Measurements from ENCODE around the gene PGM5. TPM values are rescaled to one million over a fixed set of nuclear protein-coding genes. Genes with fewer than 3 reads are reported as not detected.

Gene PGM5
- total RNA-seq, 1 donor, result 2.6 TPM

DNA sequence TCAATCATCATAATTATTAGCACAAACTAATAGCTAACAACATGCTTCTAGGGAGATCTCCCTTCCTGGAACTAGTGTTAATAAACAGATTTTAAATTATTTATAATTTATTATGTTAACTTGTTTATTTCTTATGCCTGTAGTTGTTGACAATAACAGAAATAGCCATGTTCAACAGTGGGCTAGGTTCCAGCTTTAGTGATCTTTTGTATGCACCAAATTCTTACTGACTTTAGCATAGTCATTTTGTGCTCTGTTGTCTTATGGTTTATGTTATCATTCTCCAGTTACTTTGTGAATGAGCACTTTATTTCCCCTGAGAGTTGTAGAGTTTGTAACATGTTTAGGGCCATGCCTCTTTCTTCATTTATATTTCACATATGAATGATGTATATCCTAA lies 113.7 kb downstream of the PGM5 start:
- H3K4me3 ChIP-seq (ENCODE audit: low read depth, low read length), result no peak overlapping the region
- no peak for TF ChIP-seq CTCF (IDR thresholded peaks at IDR 0.05; ENCODE audit: insufficient read depth, low read depth, low read length)
- DNase-seq (ENCODE audit: low read depth), result no peak

GRCh38 chr9:68470634-68471033 lies 114.2 kb downstream of the PGM5 start:
- TF ChIP-seq CTCF (IDR thresholded peaks at IDR 0.05; ENCODE audit: insufficient read depth, low read depth, low read length), result no peak
- no peak for DNase-seq (ENCODE audit: low read depth)
- no peak overlapping the region for H3K4me3 ChIP-seq (ENCODE audit: low read depth, low read length)

DNA sequence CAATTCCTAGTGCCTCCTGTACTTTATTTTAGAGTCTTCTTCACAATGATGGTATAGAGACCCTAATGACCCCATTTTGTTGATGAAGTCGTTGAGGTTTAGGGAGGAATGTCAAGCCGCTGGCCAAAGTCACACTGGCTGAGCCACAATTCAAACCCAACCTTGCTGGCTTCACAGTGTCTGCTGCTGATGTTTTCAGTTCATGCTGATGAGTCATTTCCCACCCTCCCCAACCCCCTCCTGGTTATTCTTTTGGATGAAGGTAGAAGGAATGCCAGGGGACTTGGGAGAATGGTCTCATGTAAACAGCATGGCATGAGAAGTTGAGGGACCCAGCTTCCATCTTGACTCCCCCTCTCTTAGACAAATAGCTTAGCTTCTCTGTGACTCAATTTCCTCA lies 115.7 kb downstream of the PGM5 start:
- H3K4me3 ChIP-seq (ENCODE audit: low read depth, low read length), result no peak overlapping the region
- no peak for TF ChIP-seq CTCF (IDR thresholded peaks at IDR 0.05; ENCODE audit: insufficient read depth, low read depth, low read length)
- DNase-seq (ENCODE audit: low read depth), result no peak

DNA sequence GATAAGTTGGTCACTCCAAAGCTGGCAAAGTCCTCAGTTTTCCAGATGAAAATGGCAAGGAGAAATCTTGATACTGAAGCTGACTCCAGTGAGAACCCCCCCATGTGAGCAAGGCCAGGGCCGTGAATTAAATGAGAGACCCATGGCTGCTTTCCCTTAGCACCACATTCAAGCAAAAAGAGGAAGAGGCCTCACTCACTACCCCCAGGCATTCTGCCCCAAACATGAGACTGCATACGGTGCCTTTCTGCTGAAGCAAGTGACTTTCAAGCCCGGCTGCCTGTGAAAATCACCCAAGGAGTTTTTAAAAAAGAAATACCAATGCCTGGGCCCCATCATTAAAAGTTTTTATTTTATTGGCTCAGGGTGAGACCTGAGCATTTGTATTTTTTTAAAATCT lies 117.4 kb downstream of the PGM5 start:
- TF ChIP-seq CTCF (IDR thresholded peaks at IDR 0.05; ENCODE audit: insufficient read depth, low read depth, low read length), result no peak
- no peak overlapping the region for H3K4me3 ChIP-seq (ENCODE audit: low read depth, low read length)
- no peak for DNase-seq (ENCODE audit: low read depth)

- DNase-seq (ENCODE audit: low read depth), result no peak
- TF ChIP-seq CTCF (IDR thresholded peaks at IDR 0.05; ENCODE audit: insufficient read depth, low read depth, low read length), result no peak
- no peak overlapping the region for H3K4me3 ChIP-seq (ENCODE audit: low read depth, low read length)
Observed at GRCh38 chr9:68476422-68476821, 120.0 kb downstream of the PGM5 start.

DNA sequence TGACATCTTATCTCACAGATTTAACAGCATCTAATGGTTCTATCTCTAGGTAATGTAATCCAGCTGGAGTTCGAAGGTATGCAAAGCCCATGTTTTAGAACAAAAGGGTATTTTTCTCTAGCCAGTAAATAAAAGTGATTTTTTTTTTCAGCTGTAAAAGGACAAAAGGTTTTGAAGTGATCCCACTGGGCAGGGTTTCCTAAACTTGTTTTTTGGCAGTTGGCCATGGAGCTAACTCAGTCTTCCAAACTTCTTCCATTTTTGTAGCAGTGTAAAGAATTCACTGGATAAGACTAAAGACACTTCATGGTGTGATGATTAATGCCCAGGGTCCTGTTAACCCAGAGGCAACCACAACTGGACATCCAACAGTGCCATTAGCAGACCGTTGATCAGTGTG lies 120.4 kb downstream of the PGM5 start:
- no peak overlapping the region for H3K4me3 ChIP-seq (ENCODE audit: low read depth, low read length)
- TF ChIP-seq CTCF (IDR thresholded peaks at IDR 0.05; ENCODE audit: insufficient read depth, low read depth, low read length), result no peak
- no peak for DNase-seq (ENCODE audit: low read depth)

DNA sequence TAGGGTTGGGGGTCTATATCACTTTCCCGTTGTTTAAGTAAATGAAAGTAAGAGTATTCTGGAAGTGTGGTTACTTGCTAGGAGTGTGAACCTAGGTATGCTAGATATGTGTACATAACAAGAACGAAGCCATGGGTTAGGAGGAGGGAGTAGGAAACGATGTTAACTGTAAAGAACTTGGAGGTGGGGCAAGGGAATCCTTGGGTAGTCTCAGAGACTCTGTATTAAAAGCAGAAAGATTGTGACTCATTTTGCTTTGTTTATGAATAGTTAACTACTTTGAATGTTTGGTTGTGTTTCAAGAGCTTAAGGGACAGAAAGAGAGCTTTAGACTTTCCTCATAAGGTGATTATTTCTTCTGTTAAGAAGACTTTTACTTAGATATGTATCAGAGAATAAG lies 124.4 kb downstream of the PGM5 start:
- H3K4me3 ChIP-seq (ENCODE audit: low read depth, low read length), result no peak overlapping the region
- no peak for TF ChIP-seq CTCF (IDR thresholded peaks at IDR 0.05; ENCODE audit: insufficient read depth, low read depth, low read length)
- DNase-seq (ENCODE audit: low read depth), result peak; percentile 49
